ENCODE results near the gene CNTD1. TPM values are rescaled to one million over a fixed set of nuclear protein-coding genes. Genes with fewer than 3 reads are reported as not detected.

The CNTD1 gene
- total and polyA plus RNA-seq, 2 experiments from 2014 or later, result 1.1 TPM; not detected in 1

DNA sequence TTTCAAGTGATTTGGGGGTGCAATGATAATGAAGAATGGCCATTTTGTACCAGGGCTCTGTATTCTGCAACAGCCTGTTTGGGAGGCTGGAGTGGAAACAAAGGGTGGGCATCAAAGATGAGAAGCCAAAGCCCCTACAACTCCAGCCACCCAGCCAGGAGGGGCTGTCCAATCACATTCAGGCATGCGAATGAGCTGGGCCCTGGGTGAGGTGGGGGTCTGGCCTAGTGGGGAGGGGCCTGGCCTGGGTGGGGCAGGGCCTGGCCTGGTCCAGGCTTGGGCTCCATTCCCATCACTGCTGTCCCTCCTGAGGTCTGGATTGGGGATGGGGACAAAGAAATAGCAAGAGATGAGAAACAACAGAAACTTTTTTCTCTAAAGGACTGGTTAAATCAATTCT, 58.7 kb downstream of the CNTD1 start:
- Histone ChIP-seq H3K9me2 (ENCODE audit: insufficient read depth) (no peaks in the 10 kb centered on the region), H3K4me2 (no peak overlapping the region), H2AFZ (no peak overlapping the region), H4K20me1 (replicated peaks; ENCODE audit: insufficient read depth) (no peaks in the 10 kb centered on the region), H3K27ac (ENCODE audit: low read depth) (no peak overlapping the region), H3K4me3 (no peak overlapping the region), H3F3A (replicated peaks; ENCODE audit: low read depth) (no peaks in the 10 kb centered on the region), H3K79me2 (replicated peaks; ENCODE audit: insufficient read depth) (no peaks in the 10 kb centered on the region), H3K4me1 (ENCODE audit: insufficient read depth) (no peaks in the 10 kb centered on the region), H3K36me3 (ENCODE audit: insufficient read depth) (no peaks in the 10 kb centered on the region), H3K27me3 (ENCODE audit: insufficient read depth) (no peaks in the 10 kb centered on the region)
- TF ChIP-seq, protein P1, sequence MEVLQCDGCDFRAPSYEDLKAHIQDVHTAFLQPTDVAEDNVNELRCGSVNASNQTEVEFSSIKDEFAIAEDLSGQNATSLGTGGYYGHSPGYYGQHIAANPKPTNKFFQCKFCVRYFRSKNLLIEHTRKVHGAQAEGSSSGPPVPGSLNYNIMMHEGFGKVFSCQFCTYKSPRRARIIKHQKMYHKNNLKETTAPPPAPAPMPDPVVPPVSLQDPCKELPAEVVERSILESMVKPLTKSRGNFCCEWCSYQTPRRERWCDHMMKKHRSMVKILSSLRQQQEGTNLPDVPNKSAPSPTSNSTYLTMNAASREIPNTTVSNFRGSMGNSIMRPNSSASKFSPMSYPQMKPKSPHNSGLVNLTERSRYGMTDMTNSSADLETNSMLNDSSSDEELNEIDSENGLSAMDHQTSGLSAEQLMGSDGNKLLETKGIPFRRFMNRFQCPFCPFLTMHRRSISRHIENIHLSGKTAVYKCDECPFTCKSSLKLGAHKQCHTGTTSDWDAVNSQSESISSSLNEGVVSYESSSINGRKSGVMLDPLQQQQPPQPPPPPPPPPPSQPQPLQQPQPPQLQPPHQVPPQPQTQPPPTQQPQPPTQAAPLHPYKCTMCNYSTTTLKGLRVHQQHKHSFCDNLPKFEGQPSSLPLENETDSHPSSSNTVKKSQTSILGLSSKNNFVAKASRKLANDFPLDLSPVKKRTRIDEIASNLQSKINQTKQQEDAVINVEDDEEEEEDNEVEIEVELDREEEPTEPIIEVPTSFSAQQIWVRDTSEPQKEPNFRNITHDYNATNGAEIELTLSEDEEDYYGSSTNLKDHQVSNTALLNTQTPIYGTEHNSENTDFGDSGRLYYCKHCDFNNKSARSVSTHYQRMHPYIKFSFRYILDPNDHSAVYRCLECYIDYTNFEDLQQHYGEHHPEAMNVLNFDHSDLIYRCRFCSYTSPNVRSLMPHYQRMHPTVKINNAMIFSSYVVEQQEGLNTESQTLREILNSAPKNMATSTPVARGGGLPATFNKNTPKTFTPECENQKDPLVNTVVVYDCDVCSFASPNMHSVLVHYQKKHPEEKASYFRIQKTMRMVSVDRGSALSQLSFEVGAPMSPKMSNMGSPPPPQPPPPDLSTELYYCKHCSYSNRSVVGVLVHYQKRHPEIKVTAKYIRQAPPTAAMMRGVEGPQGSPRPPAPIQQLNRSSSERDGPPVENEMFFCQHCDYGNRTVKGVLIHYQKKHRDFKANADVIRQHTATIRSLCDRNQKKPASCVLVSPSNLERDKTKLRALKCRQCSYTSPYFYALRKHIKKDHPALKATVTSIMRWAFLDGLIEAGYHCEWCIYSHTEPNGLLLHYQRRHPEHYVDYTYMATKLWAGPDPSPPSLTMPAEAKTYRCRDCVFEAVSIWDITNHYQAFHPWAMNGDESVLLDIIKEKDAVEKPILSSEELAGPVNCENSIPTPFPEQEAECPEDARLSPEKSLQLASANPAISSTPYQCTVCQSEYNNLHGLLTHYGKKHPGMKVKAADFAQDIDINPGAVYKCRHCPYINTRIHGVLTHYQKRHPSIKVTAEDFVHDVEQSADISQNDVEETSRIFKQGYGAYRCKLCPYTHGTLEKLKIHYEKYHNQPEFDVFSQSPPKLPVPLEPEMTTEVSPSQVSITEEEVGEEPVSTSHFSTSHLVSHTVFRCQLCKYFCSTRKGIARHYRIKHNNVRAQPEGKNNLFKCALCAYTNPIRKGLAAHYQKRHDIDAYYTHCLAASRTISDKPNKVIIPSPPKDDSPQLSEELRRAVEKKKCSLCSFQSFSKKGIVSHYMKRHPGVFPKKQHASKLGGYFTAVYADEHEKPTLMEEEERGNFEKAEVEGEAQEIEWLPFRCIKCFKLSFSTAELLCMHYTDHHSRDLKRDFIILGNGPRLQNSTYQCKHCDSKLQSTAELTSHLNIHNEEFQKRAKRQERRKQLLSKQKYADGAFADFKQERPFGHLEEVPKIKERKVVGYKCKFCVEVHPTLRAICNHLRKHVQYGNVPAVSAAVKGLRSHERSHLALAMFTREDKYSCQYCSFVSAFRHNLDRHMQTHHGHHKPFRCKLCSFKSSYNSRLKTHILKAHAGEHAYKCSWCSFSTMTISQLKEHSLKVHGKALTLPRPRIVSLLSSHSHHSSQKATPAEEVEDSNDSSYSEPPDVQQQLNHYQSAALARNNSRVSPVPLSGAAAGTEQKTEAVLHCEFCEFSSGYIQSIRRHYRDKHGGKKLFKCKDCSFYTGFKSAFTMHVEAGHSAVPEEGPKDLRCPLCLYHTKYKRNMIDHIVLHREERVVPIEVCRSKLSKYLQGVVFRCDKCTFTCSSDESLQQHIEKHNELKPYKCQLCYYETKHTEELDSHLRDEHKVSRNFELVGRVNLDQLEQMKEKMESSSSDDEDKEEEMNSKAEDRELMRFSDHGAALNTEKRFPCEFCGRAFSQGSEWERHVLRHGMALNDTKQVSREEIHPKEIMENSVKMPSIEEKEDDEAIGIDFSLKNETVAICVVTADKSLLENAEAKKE (CRISPR knock-in tag; IDR thresholded peaks at IDR 0.05), result no peak
- TF ChIP-seq POLR2AphosphoS5 (IDR thresholded peaks at IDR 0.05; ENCODE audit: low read depth), result no peak
- no peak for TF ChIP-seq STAT1 (IDR thresholded peaks at IDR 0.05; ENCODE audit: unreplicated experiment)
- TF ChIP-seq, protein P2, sequence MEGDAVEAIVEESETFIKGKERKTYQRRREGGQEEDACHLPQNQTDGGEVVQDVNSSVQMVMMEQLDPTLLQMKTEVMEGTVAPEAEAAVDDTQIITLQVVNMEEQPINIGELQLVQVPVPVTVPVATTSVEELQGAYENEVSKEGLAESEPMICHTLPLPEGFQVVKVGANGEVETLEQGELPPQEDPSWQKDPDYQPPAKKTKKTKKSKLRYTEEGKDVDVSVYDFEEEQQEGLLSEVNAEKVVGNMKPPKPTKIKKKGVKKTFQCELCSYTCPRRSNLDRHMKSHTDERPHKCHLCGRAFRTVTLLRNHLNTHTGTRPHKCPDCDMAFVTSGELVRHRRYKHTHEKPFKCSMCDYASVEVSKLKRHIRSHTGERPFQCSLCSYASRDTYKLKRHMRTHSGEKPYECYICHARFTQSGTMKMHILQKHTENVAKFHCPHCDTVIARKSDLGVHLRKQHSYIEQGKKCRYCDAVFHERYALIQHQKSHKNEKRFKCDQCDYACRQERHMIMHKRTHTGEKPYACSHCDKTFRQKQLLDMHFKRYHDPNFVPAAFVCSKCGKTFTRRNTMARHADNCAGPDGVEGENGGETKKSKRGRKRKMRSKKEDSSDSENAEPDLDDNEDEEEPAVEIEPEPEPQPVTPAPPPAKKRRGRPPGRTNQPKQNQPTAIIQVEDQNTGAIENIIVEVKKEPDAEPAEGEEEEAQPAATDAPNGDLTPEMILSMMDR (conservative IDR thresholded peaks at IDR 0.05; ENCODE audit: low read depth in 2 of 2), result no peak
- no peak for TF ChIP-seq NANOG (IDR thresholded peaks at IDR 0.05; ENCODE audit: borderline replicate concordance)
- TF ChIP-seq, protein P3, sequence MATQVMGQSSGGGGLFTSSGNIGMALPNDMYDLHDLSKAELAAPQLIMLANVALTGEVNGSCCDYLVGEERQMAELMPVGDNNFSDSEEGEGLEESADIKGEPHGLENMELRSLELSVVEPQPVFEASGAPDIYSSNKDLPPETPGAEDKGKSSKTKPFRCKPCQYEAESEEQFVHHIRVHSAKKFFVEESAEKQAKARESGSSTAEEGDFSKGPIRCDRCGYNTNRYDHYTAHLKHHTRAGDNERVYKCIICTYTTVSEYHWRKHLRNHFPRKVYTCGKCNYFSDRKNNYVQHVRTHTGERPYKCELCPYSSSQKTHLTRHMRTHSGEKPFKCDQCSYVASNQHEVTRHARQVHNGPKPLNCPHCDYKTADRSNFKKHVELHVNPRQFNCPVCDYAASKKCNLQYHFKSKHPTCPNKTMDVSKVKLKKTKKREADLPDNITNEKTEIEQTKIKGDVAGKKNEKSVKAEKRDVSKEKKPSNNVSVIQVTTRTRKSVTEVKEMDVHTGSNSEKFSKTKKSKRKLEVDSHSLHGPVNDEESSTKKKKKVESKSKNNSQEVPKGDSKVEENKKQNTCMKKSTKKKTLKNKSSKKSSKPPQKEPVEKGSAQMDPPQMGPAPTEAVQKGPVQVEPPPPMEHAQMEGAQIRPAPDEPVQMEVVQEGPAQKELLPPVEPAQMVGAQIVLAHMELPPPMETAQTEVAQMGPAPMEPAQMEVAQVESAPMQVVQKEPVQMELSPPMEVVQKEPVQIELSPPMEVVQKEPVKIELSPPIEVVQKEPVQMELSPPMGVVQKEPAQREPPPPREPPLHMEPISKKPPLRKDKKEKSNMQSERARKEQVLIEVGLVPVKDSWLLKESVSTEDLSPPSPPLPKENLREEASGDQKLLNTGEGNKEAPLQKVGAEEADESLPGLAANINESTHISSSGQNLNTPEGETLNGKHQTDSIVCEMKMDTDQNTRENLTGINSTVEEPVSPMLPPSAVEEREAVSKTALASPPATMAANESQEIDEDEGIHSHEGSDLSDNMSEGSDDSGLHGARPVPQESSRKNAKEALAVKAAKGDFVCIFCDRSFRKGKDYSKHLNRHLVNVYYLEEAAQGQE (IDR thresholded peaks at IDR 0.05; ENCODE audit: unreplicated experiment), result no peak
- TF ChIP-seq EZH2phosphoT487 (IDR thresholded peaks at IDR 0.05; ENCODE audit: unreplicated experiment), result no peak
- TF ChIP-seq, protein P4, sequence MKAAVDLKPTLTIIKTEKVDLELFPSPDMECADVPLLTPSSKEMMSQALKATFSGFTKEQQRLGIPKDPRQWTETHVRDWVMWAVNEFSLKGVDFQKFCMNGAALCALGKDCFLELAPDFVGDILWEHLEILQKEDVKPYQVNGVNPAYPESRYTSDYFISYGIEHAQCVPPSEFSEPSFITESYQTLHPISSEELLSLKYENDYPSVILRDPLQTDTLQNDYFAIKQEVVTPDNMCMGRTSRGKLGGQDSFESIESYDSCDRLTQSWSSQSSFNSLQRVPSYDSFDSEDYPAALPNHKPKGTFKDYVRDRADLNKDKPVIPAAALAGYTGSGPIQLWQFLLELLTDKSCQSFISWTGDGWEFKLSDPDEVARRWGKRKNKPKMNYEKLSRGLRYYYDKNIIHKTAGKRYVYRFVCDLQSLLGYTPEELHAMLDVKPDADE (IDR thresholded peaks at IDR 0.05), result no peak
- no peak for TF ChIP-seq EZH2 (IDR thresholded peaks at IDR 0.05; ENCODE audit: low read depth, unreplicated experiment)
- Mint-ChIP-seq H3K4me3 (no peak overlapping the region), H3K9me3 (no peaks in the 10 kb centered on the region; the same call in 1 of the 3 replicates), H3K36me3 (ENCODE audit: low read depth) (no peaks in the 10 kb centered on the region; the same call in 1 of the 3 replicates), H3K27me3 (ENCODE audit: insufficient read depth, low read depth, poor library complexity) (peaks cover 4% of the 10 kb centered on the region), H3K4me1 (no peaks in the 10 kb centered on the region), H3K27ac (no peak overlapping the region)
- ATAC-seq (peak; percentile 89), DNase-seq (ENCODE audit: low spot score) (no peak)
